Purkinje cell (primary cell): ENCODE results near the gene CD69. TPM values are rescaled to one million over a fixed set of nuclear protein-coding genes. Genes with fewer than 3 reads are reported as not detected.

Experiments
- polyA plus RNA-seq: library from polyadenylated mRNA; unstranded; fragments of >200 nt; fragmentation: Nextera tagmentation; gene quantifications from 2 replicates; pipeline ENCODE4 v1.2.1, GENCODE V29; 2014

Gene CD69
- 0.24 TPM in 1 of 2 replicates, not detected in the other for polyA plus RNA-seq

DNA sequence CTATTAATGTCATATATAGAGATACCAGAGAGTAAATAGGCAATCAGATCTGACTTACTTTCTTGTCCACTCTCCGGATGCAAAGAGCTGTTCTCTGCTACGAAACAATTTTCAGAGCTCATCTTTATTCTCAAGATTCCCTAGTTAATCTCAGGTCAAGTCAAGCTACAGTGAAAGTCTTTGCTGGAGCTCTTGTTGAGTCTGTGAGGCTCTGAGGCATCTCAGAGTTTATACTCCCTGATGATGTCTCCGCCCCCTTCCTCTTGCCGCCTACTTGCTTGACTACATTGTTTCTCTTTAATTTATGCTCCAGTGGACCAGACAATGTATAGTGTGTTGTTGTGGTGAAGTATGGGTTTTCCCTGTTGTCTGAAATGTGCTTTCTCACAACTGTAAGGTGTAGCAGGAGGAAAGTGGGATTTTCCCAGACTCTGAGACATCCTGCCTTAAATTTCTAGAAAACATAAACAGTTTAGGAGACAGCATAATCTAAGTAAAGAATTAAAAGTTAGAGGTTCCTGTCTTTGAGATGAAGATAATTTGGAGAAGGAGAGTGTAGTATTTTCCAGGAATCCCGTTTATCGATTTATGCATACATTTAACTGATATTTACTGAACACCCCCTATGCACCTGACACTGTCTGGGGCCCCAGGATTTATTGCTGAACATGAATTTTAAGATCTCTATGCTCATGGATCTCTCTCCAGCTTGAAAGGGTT, at the start of gene CD69:
TSS of gene CD69 (minus strand) at position 203 of the 720 bp plus-strand sequence. CDS start at position 122, 81 bp downstream.

GRCh38 chr12:9732921-9733461, 27.7 kb downstream of the CD69 start, which contains the start of gene CLECL1:
TSS of gene CLECL1 (minus strand) at chr12:9733097.

Other genes with a start within 250 kb of the CD69 start
- gene KLRB1, start 153.0 kb downstream of the CD69 start, polyA plus RNA-seq, result 0.23 TPM in 1 of 2 replicates, not detected in the other
- 4.9 TPM in 1 of 2 replicates, not detected in the other for gene CLEC2D, start 91.2 kb downstream of the CD69 start, polyA plus RNA-seq
- gene CLECL1, start 27.8 kb downstream of the CD69 start, polyA plus RNA-seq, result not detected in 2 replicates
- not detected in 2 replicates for gene KLRF1, start 66.6 kb upstream of the CD69 start, polyA plus RNA-seq
- gene CLEC2B, start 108.5 kb upstream of the CD69 start, polyA plus RNA-seq, result 3.9 and 4.6 TPM in 2 replicates
- gene KLRF2, start 120.6 kb upstream of the CD69 start, polyA plus RNA-seq, result not detected in 2 replicates
- not detected in 2 replicates for gene CLEC2A, start 171.5 kb upstream of the CD69 start, polyA plus RNA-seq
- not detected in 2 replicates for gene CLEC12A, start 210.5 kb upstream of the CD69 start, polyA plus RNA-seq
- gene CLEC1B, start 238.2 kb upstream of the CD69 start, polyA plus RNA-seq, result not detected in 2 replicates
- gene CLEC12B, start 249.7 kb upstream of the CD69 start, polyA plus RNA-seq, result not detected in 2 replicates